Measurements from ENCODE around the gene NME7. TPM values are rescaled to one million over a fixed set of nuclear protein-coding genes. Genes with fewer than 3 reads are reported as not detected.

The NME7 gene
- total and polyA plus RNA-seq, 4 donors, result 6.2 to 43.7 (median 18.0) TPM

GRCh38 chr1:169105434-169106094 lies 262.0 kb downstream of the NME7 start:
- WGBS, 2 donors, result 2% methylated on average over 31 to 47 of the region's 47 CpGs
- no peaks in the 10 kb centered on the region for H3K27me3 ChIP-seq (ENCODE audit: control insufficient read depth in 3 of 3, insufficient read depth in 3 of 3, low read length in 2 of 3)
- H3K4me3 ChIP-seq, result peak overlapping the region; percentile 71
- peaks cover 0 to 4% (median 0%) of the 10 kb centered on the region in 4 donors for H3K36me3 ChIP-seq (ENCODE audit: control insufficient read depth in 4 of 4, insufficient read depth in 4 of 4, low read length in 4 of 4)
- ATAC-seq (ENCODE audit: insufficient read depth, low FRiP score) (peak; percentile 22), DNase-seq (peak; percentile 66 to 78 (median 77))
- no peaks in the 10 kb centered on the region for H3K9me3 ChIP-seq (ENCODE audit: control insufficient read depth in 4 of 4, insufficient read depth in 3 of 4, low read length in 3 of 4)
- TF ChIP-seq, protein P1, sequence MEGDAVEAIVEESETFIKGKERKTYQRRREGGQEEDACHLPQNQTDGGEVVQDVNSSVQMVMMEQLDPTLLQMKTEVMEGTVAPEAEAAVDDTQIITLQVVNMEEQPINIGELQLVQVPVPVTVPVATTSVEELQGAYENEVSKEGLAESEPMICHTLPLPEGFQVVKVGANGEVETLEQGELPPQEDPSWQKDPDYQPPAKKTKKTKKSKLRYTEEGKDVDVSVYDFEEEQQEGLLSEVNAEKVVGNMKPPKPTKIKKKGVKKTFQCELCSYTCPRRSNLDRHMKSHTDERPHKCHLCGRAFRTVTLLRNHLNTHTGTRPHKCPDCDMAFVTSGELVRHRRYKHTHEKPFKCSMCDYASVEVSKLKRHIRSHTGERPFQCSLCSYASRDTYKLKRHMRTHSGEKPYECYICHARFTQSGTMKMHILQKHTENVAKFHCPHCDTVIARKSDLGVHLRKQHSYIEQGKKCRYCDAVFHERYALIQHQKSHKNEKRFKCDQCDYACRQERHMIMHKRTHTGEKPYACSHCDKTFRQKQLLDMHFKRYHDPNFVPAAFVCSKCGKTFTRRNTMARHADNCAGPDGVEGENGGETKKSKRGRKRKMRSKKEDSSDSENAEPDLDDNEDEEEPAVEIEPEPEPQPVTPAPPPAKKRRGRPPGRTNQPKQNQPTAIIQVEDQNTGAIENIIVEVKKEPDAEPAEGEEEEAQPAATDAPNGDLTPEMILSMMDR (IDR thresholded peaks at IDR 0.05; ENCODE audit: control extremely low read depth, extremely low read depth), result no peak
- peak overlapping the region; percentile 94 to 96 for H3K27ac ChIP-seq (ENCODE audit: low read depth in 1 of 2, low read length in 1 of 2)
- no peak overlapping the region for H3K9ac ChIP-seq (ENCODE audit: insufficient read depth in 1 of 2, low read length in 2 of 2)
- peaks cover 0 to 33% (median 9%) of the 10 kb centered on the region in 5 donors for H3K4me1 ChIP-seq (ENCODE audit: control insufficient read depth in 5 of 5, insufficient read depth in 5 of 5, low read length in 5 of 5)

- H3K9ac ChIP-seq (ENCODE audit: insufficient read depth in 1 of 2, low read length in 2 of 2), result no peak overlapping the region
- WGBS, 2 donors, result 64 to 65% methylated on average over 6 of the region's 6 CpGs
Observed at GRCh38 chr1:169105087-169105433, 262.5 kb downstream of the NME7 start.

GRCh38 chr1:169103480-169103893 lies 264.1 kb downstream of the NME7 start:
- peak; percentile 56 to 82 (median 70) for DNase-seq

More at GRCh38 chr1:169105087-169105433, 262.5 kb downstream of the NME7 start:
- H3K4me1 ChIP-seq (ENCODE audit: control insufficient read depth in 5 of 5, insufficient read depth in 5 of 5, low read length in 5 of 5), result peaks cover 0 to 28% (median 4%) of the 10 kb centered on the region in 5 donors
- TF ChIP-seq, protein P1 (IDR thresholded peaks at IDR 0.05; ENCODE audit: control extremely low read depth, extremely low read depth), result no peak
- no peaks in the 10 kb centered on the region for H3K27me3 ChIP-seq (ENCODE audit: control insufficient read depth in 3 of 3, insufficient read depth in 3 of 3, low read length in 2 of 3)
- H3K9me3 ChIP-seq (ENCODE audit: control insufficient read depth in 4 of 4, insufficient read depth in 3 of 4, low read length in 3 of 4), result no peaks in the 10 kb centered on the region
- ATAC-seq (ENCODE audit: insufficient read depth, low FRiP score), result no peak
- H3K36me3 ChIP-seq (ENCODE audit: control insufficient read depth in 4 of 4, insufficient read depth in 4 of 4, low read length in 4 of 4), result peaks cover 0 to 4% (median 0%) of the 10 kb centered on the region in 4 donors
- H3K4me3 ChIP-seq, result no peak overlapping the region
- DNase-seq, result peak in 1 of 3 donors; percentile 20
- peak overlapping the region; percentile 94 to 96 for H3K27ac ChIP-seq (ENCODE audit: low read depth in 1 of 2, low read length in 1 of 2)

More at GRCh38 chr1:169103480-169103893, 264.1 kb downstream of the NME7 start:
- Histone ChIP-seq H3K27me3 (ENCODE audit: control insufficient read depth in 3 of 3, insufficient read depth in 3 of 3, low read length in 2 of 3) (no peaks in the 10 kb centered on the region), H3K27ac (ENCODE audit: low read depth in 1 of 2, low read length in 1 of 2) (peak overlapping the region; percentile 47 to 78), H3K36me3 (ENCODE audit: control insufficient read depth in 4 of 4, insufficient read depth in 4 of 4, low read length in 4 of 4) (peaks cover 0 to 4% (median 0%) of the 10 kb centered on the region in 4 donors), H3K9ac (ENCODE audit: insufficient read depth in 1 of 2, low read length in 2 of 2) (no peak overlapping the region), H3K4me3 (no peak overlapping the region), H3K9me3 (ENCODE audit: control insufficient read depth in 4 of 4, insufficient read depth in 3 of 4, low read length in 3 of 4) (no peaks in the 10 kb centered on the region), H3K4me1 (ENCODE audit: control insufficient read depth in 5 of 5, insufficient read depth in 5 of 5, low read length in 5 of 5) (peaks cover 0 to 13% (median 0%) of the 10 kb centered on the region in 5 donors)
- TF ChIP-seq, protein P1 (IDR thresholded peaks at IDR 0.05; ENCODE audit: control extremely low read depth, extremely low read depth), result no peak
- 62 to 72% methylated on average over 6 of the region's 6 CpGs for WGBS, 2 donors
- ATAC-seq (ENCODE audit: insufficient read depth, low FRiP score), result no peak

All from lung (tissue), 12 donors.